Measurements from ENCODE around the gene LMO7. TPM values are rescaled to one million over a fixed set of nuclear protein-coding genes. Genes with fewer than 3 reads are reported as not detected.

The LMO7 gene
- total RNA-seq, 1 experiment from 2014 or later: 20.4 TPM

DNA sequence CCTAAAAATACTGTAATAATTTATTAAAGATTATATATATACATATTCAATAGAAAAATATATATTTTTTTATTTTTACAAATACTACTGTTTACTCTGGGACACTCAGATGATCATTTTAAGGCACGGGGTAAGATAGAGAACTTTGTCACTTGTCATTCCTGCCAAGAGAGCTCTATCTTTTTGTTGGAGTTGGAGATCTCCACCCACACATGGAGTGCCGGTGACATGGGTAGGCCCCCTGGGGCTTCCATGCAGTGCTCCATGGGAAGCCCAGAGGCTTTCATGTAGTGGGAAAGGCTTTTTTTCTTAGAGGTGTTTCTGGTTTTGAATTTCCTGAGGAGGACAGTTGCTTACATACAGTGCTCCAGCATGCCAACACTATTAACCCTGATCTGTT is 81.4 kb downstream of the LMO7 start:
- no peaks in the 10 kb centered on the region for H3K4me1 ChIP-seq (ENCODE audit: insufficient read depth, low read length)
- H2AK5ac ChIP-seq (ENCODE audit: insufficient read length, low read length): no peak overlapping the region
- Mint-ChIP-seq H3K27me3 (ENCODE audit: low read depth) (no peaks in the 10 kb centered on the region), H3K36me3 (ENCODE audit: insufficient read depth in 1 of 3, low read depth in 3 of 3) (peaks cover 0 to 10% (median 0%) of the 10 kb centered on the region in 3 experiments; a peak in 3 of 7 replicates), H3K4me3 (no peak overlapping the region), H3K27ac (no peak overlapping the region), H3K9me3 (peaks cover 0 to 2% of the 10 kb centered on the region in 2 experiments; a peak in 1 of 5 replicates), H3K4me1 (peaks cover 2 to 8% of the 10 kb centered on the region in 2 experiments; a peak in 3 of 4 replicates)
- H2AFZ ChIP-seq (ENCODE audit: low read length): no peak overlapping the region
- no peak overlapping the region for H3K9ac ChIP-seq (ENCODE audit: extremely low read depth, insufficient read length, low read length)
- no peaks in the 10 kb centered on the region for H3K23me2 ChIP-seq (ENCODE audit: insufficient read length, low read depth, low read length, poor library complexity, severe bottlenecking)
- no peak overlapping the region for H3K23ac ChIP-seq (ENCODE audit: insufficient read length, low read depth, low read length)
- H3K27ac ChIP-seq (ENCODE audit: insufficient read length, low read depth, low read length): no peak overlapping the region
- no peak overlapping the region for H3K14ac ChIP-seq (ENCODE audit: insufficient read depth, low read length)
- no peak overlapping the region for H2BK120ac ChIP-seq (ENCODE audit: low read depth, low read length, poor library complexity, severe bottlenecking)
- no peaks in the 10 kb centered on the region for H3K79me2 ChIP-seq (ENCODE audit: insufficient read depth, low read length)
- H3K9me3 ChIP-seq (ENCODE audit: control insufficient read depth, low read depth, low read length): no peaks in the 10 kb centered on the region
- no peak overlapping the region for H2BK12ac ChIP-seq (ENCODE audit: insufficient read length, low read depth, low read length)
- no peak overlapping the region for H3T11ph ChIP-seq (ENCODE audit: low read length)
- TF ChIP-seq, protein P1, sequence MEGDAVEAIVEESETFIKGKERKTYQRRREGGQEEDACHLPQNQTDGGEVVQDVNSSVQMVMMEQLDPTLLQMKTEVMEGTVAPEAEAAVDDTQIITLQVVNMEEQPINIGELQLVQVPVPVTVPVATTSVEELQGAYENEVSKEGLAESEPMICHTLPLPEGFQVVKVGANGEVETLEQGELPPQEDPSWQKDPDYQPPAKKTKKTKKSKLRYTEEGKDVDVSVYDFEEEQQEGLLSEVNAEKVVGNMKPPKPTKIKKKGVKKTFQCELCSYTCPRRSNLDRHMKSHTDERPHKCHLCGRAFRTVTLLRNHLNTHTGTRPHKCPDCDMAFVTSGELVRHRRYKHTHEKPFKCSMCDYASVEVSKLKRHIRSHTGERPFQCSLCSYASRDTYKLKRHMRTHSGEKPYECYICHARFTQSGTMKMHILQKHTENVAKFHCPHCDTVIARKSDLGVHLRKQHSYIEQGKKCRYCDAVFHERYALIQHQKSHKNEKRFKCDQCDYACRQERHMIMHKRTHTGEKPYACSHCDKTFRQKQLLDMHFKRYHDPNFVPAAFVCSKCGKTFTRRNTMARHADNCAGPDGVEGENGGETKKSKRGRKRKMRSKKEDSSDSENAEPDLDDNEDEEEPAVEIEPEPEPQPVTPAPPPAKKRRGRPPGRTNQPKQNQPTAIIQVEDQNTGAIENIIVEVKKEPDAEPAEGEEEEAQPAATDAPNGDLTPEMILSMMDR (conservative IDR thresholded peaks at IDR 0.05): no peak
- H3K27me3 ChIP-seq (ENCODE audit: insufficient read depth, low read length): no peaks in the 10 kb centered on the region
- H2BK15ac ChIP-seq (ENCODE audit: low read depth, low read length): no peak overlapping the region
- no peak overlapping the region for H3K4ac ChIP-seq (ENCODE audit: low read depth, low read length)
- no peak overlapping the region for H3K56ac ChIP-seq (ENCODE audit: insufficient read length, low read depth, low read length)
- H3K18ac ChIP-seq (ENCODE audit: insufficient read length, low read depth, low read length): no peak overlapping the region
- no peak overlapping the region for H3K4me2 ChIP-seq (ENCODE audit: insufficient read depth, insufficient read length, low read length)
- no peak for DNase-seq
- no peak overlapping the region for H4K5ac ChIP-seq (ENCODE audit: insufficient read length, low read depth, low read length)
- WGBS (ENCODE audit: extremely low coverage, insufficient read length, low lambda C conversion rate): no CpG with 5 or more reads among the region's 2 CpGs
- no peak overlapping the region for H2BK20ac ChIP-seq (ENCODE audit: low read depth, low read length, poor library complexity, severe bottlenecking)
- no peak overlapping the region for H4K91ac ChIP-seq (ENCODE audit: insufficient read length, low read depth, low read length)
- no peak overlapping the region for H2BK5ac ChIP-seq (ENCODE audit: insufficient read length, low read length)
- H3K79me1 ChIP-seq (ENCODE audit: insufficient read depth, low read depth, low read length, poor library complexity, severe bottlenecking): no peaks in the 10 kb centered on the region
- no peaks in the 10 kb centered on the region for H4K20me1 ChIP-seq (ENCODE audit: control insufficient read depth, insufficient read depth, insufficient read length)
- H4K8ac ChIP-seq (replicated peaks; ENCODE audit: insufficient read length, low read depth, low read length): no peak overlapping the region
